H9 (cell line): Measurements from ENCODE around the gene PRR9. TPM values are rescaled to one million over a fixed set of nuclear protein-coding genes. Genes with fewer than 3 reads are reported as not detected.

Experiments
- DNase-seq: peaks from one replicate; pipeline ENCODE4 v3.0.0-alpha.2; 2017
- H2AFZ ChIP-seq: one replicate; pipeline ENCODE4 v1.6.1; 2013; ENCODE audit warnings: mild to moderate bottlenecking, low read length, control low read depth, moderate library complexity
- H2AK5ac ChIP-seq: 2 replicates; pipeline ENCODE4 v1.6.1; 2013; ENCODE audit warnings: low read length, control low read depth, mixed read lengths; ENCODE audit not compliant: insufficient read length
- H2BK120ac ChIP-seq: one replicate; pipeline ENCODE4 v1.6.1; 2013; ENCODE audit warnings: low read depth, mild to moderate bottlenecking, low read length, control low read depth, inconsistent platforms; ENCODE audit not compliant: poor library complexity, severe bottlenecking
- H2BK12ac ChIP-seq: 2 replicates; pipeline ENCODE4 v1.6.1; 2013; ENCODE audit warnings: low read length, control low read depth, mixed read lengths, low read depth; ENCODE audit not compliant: insufficient read length
- H2BK15ac ChIP-seq: 2 replicates; pipeline ENCODE4 v1.6.1; 2013; ENCODE audit warnings: low read depth, low read length, control low read depth
- H2BK20ac ChIP-seq: one replicate; pipeline ENCODE4 v1.6.1; 2013; ENCODE audit warnings: low read depth, mild to moderate bottlenecking, low read length, control low read depth, inconsistent platforms; ENCODE audit not compliant: poor library complexity, severe bottlenecking
- H2BK5ac ChIP-seq: 2 replicates; pipeline ENCODE4 v1.6.1; 2013; ENCODE audit warnings: low read length, control low read depth, mixed read lengths; ENCODE audit not compliant: insufficient read length
- H3K14ac ChIP-seq: 2 replicates; pipeline ENCODE4 v1.6.1; 2013; ENCODE audit warnings: low read length, control low read depth; ENCODE audit not compliant: insufficient read depth
- H3K18ac ChIP-seq: 2 replicates; pipeline ENCODE4 v1.6.1; 2013; ENCODE audit warnings: low read depth, mild to moderate bottlenecking, mixed read lengths, low read length, control low read depth; ENCODE audit not compliant: insufficient read length
- H3K23ac ChIP-seq: 2 replicates; pipeline ENCODE4 v1.6.1; 2013; ENCODE audit warnings: low read length, control low read depth, mixed read lengths, low read depth; ENCODE audit not compliant: insufficient read length
- H3K23me2 ChIP-seq: 2 replicates; pipeline ENCODE4 v1.6.1; 2013; ENCODE audit warnings: low read depth, mild to moderate bottlenecking, mixed read lengths, low read length, control low read depth; ENCODE audit not compliant: insufficient read length, poor library complexity, severe bottlenecking
- H3K27ac ChIP-seq: 2 replicates; pipeline ENCODE4 v1.5.1; 2013; ENCODE audit warnings: low read length, control low read depth, mixed read lengths, low read depth; ENCODE audit not compliant: insufficient read length
- H3K27me3 ChIP-seq: 2 replicates; pipeline ENCODE4 v1.6.1; 2013; ENCODE audit warnings: low read length, control low read depth, inconsistent platforms; ENCODE audit not compliant: insufficient read depth
- H3K4ac ChIP-seq: 2 replicates; pipeline ENCODE4 v1.6.1; 2013; ENCODE audit warnings: low read depth, mild to moderate bottlenecking, control low read depth, inconsistent platforms, low read length, moderate library complexity
- H3K4me1 ChIP-seq: 2 replicates; pipeline ENCODE4 v1.6.1; 2013; ENCODE audit warnings: low read length, control low read depth, inconsistent platforms; ENCODE audit not compliant: insufficient read depth
- H3K4me2 ChIP-seq: 2 replicates; pipeline ENCODE4 v1.6.1; 2013; ENCODE audit warnings: low read length, control low read depth, mixed read lengths; ENCODE audit not compliant: insufficient read length, insufficient read depth
- H3K56ac ChIP-seq: 2 replicates; pipeline ENCODE4 v1.6.1; 2013; ENCODE audit warnings: low read depth, mild to moderate bottlenecking, mixed read lengths, low read length, control low read depth; ENCODE audit not compliant: insufficient read length
- H3K79me1 ChIP-seq: 2 replicates; pipeline ENCODE4 v1.6.1; 2013; ENCODE audit warnings: low read depth, mild to moderate bottlenecking, moderate library complexity, low read length, control low read depth, inconsistent platforms; ENCODE audit not compliant: insufficient read depth, poor library complexity, severe bottlenecking
- H3K79me2 ChIP-seq: 2 replicates; pipeline ENCODE4 v1.6.1; 2013; ENCODE audit warnings: low read length, control low read depth, inconsistent platforms; ENCODE audit not compliant: insufficient read depth
- H3K9ac ChIP-seq: 2 replicates; pipeline ENCODE4 v1.6.1; 2013; ENCODE audit warnings: low read length, control low read depth, mixed read lengths; ENCODE audit not compliant: insufficient read length; ENCODE audit errors: extremely low read depth
- H3K9me3 ChIP-seq: one replicate; pipeline ENCODE4 v1.6.1; 2013; ENCODE audit warnings: low read depth, low read length, inconsistent platforms; ENCODE audit not compliant: control insufficient read depth
- H3T11ph ChIP-seq: one replicate; pipeline ENCODE4 v1.6.1; 2013; ENCODE audit warnings: mild to moderate bottlenecking, low read length, control low read depth, inconsistent platforms
- H4K20me1 ChIP-seq: one replicate; pipeline ENCODE4 v1.6.1; 2013; ENCODE audit not compliant: control insufficient read depth, insufficient read length, insufficient read depth
- H4K5ac ChIP-seq: 2 replicates; pipeline ENCODE4 v1.6.1; 2013; ENCODE audit warnings: low read depth, mild to moderate bottlenecking, mixed read lengths, low read length, control low read depth; ENCODE audit not compliant: insufficient read length
- H4K8ac ChIP-seq: replicated peaks from 2 replicates; pipeline ENCODE4 v1.6.1; 2013; ENCODE audit warnings: low read length, control low read depth, mixed read lengths, low read depth; ENCODE audit not compliant: insufficient read length
- H4K91ac ChIP-seq: 2 replicates; pipeline ENCODE4 v1.6.1; 2013; ENCODE audit warnings: low read depth, mild to moderate bottlenecking, moderate library complexity, mixed read lengths, low read length, control low read depth; ENCODE audit not compliant: insufficient read length
- H3K27ac Mint-ChIP-seq, 3 experiments: 2 replicates in 2 of 3; 3 replicates in 1 of 3; pipeline ENCODE4 v1.8.0; 2020 to 2021; ENCODE audit warnings: mixed read lengths in 3 of 3, mild to moderate bottlenecking in 1 of 3, moderate library complexity in 1 of 3
- H3K27me3 Mint-ChIP-seq: 2 replicates; pipeline ENCODE4 v1.8.0; 2021; ENCODE audit warnings: low read depth, mild to moderate bottlenecking, moderate library complexity, mixed read lengths
- H3K36me3 Mint-ChIP-seq, 3 experiments: 2 replicates in 2 of 3; 3 replicates in 1 of 3; pipeline ENCODE4 v1.8.0; 2020 to 2021; ENCODE audit warnings: low read depth in 3 of 3, mixed read lengths in 3 of 3; ENCODE audit not compliant: insufficient read depth in 1 of 3
- H3K4me1 Mint-ChIP-seq, 2 experiments: 2 replicates each; pipeline ENCODE4 v1.8.0; 2020; ENCODE audit warnings: mixed read lengths in 2 of 2
- H3K4me3 Mint-ChIP-seq, 2 experiments: 2 replicates in 1 of 2; 3 replicates in 1 of 2; pipeline ENCODE4 v1.8.0; 2020 to 2021; ENCODE audit warnings: mild to moderate bottlenecking in 2 of 2, mixed read lengths in 2 of 2, moderate library complexity in 1 of 2
- H3K9me3 Mint-ChIP-seq, 2 experiments: 2 replicates in 1 of 2; 3 replicates in 1 of 2; pipeline ENCODE4 v1.8.0; 2020; ENCODE audit warnings: mild to moderate bottlenecking in 2 of 2, mixed read lengths in 2 of 2, moderate library complexity in 1 of 2
- CTCF ChIP-seq: fragments of 200-600 bp; sonication (generic); conservative IDR thresholded peaks from 3 replicates; pipeline ENCODE4 v1.8.0; 2021; ENCODE audit warnings: antibody characterized with exemption, mild to moderate bottlenecking
- WGBS: extraction: QIAGEN DNeasy Blood & Tissue Kit; methylation state at CpG from one replicate; pipeline ENCODE4 v1.1.7; 2013; ENCODE audit warnings: missing lambda C conversion rate, low lambda C conversion rate, mixed read lengths; ENCODE audit not compliant: insufficient read length; ENCODE audit errors: extremely low coverage; 5-methylcytosine and 5-hydroxymethylcytosine counted together
- total RNA-seq: library from RNA; stranded (reverse); gene quantifications from 2 replicates; pipeline ENCODE4 v1.2.1, GENCODE V29; 2021

Gene PRR9
- total RNA-seq, 1 experiment from 2014 or later, result not detected

GRCh38 chr1:153206631-153207030 lies 10.8 kb upstream of the PRR9 start:
- H2AFZ ChIP-seq, result no peak overlapping the region
- H3K14ac ChIP-seq, result no peak overlapping the region
- H3K4ac ChIP-seq, result no peak overlapping the region
- no peak overlapping the region for H3K27ac ChIP-seq
- H3K23ac ChIP-seq, result no peak overlapping the region
- no peak overlapping the region for H2BK15ac ChIP-seq
- peaks cover 0 to 2% of the 10 kb centered on the region in 2 experiments; a peak in 2 of 5 replicates for H3K9me3 Mint-ChIP-seq
- DNase-seq, result no peak
- no peak overlapping the region for H3K4me2 ChIP-seq
- H2BK20ac ChIP-seq, result no peak overlapping the region
- no peak overlapping the region for H3K27ac Mint-ChIP-seq
- H3K27me3 Mint-ChIP-seq, result peaks cover 12% of the 10 kb centered on the region
- H3K79me2 ChIP-seq, result no peaks in the 10 kb centered on the region
- H4K5ac ChIP-seq, result no peak overlapping the region
- no peaks in the 10 kb centered on the region for H3K9me3 ChIP-seq
- H4K8ac ChIP-seq, result no peak overlapping the region
- H3T11ph ChIP-seq, result no peak overlapping the region
- no peak overlapping the region for H2AK5ac ChIP-seq
- H3K9ac ChIP-seq, result no peak overlapping the region
- H3K4me3 Mint-ChIP-seq, result no peak overlapping the region
- H3K4me1 Mint-ChIP-seq, result peaks cover 4 to 14% of the 10 kb centered on the region in 2 experiments; a peak in 2 of 4 replicates
- H3K23me2 ChIP-seq, result no peaks in the 10 kb centered on the region
- no peak for TF ChIP-seq CTCF
- no peak overlapping the region for H2BK120ac ChIP-seq
- no CpG with 5 or more reads among the region's 9 CpGs for WGBS
- H4K20me1 ChIP-seq, result no peaks in the 10 kb centered on the region
- H3K18ac ChIP-seq, result no peak overlapping the region
- H2BK5ac ChIP-seq, result no peak overlapping the region
- H3K27me3 ChIP-seq, result no peaks in the 10 kb centered on the region
- no peak overlapping the region for H4K91ac ChIP-seq
- H3K56ac ChIP-seq, result no peak overlapping the region
- no peak overlapping the region for H2BK12ac ChIP-seq
- no peaks in the 10 kb centered on the region for H3K36me3 Mint-ChIP-seq
- H3K4me1 ChIP-seq, result no peaks in the 10 kb centered on the region
- no peaks in the 10 kb centered on the region for H3K79me1 ChIP-seq
